ENCODE data around the gene IL1R1.
"Not testable (repeated sequence)": the region's sequence is repeated elsewhere in the genome, so short reads cannot be mapped to it uniquely, and the experiment has no call there.

- TF ChIP-seq, protein P1, sequence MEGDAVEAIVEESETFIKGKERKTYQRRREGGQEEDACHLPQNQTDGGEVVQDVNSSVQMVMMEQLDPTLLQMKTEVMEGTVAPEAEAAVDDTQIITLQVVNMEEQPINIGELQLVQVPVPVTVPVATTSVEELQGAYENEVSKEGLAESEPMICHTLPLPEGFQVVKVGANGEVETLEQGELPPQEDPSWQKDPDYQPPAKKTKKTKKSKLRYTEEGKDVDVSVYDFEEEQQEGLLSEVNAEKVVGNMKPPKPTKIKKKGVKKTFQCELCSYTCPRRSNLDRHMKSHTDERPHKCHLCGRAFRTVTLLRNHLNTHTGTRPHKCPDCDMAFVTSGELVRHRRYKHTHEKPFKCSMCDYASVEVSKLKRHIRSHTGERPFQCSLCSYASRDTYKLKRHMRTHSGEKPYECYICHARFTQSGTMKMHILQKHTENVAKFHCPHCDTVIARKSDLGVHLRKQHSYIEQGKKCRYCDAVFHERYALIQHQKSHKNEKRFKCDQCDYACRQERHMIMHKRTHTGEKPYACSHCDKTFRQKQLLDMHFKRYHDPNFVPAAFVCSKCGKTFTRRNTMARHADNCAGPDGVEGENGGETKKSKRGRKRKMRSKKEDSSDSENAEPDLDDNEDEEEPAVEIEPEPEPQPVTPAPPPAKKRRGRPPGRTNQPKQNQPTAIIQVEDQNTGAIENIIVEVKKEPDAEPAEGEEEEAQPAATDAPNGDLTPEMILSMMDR (IDR thresholded peaks at IDR 0.05): not testable (repeated sequence)
- not testable (repeated sequence) for TF ChIP-seq POLR2A (IDR thresholded peaks at IDR 0.05)
These were observed 18.1 kb upstream of the IL1R1 start for GRCh38 chr2:102124421-102124820.
